ENCODE measurements around the gene PUM2.

Gene PUM2

GRCh38 chr2:20292984-20293383, 57.7 kb downstream of the PUM2 start:
- no peaks in the 10 kb centered on the region for H3K9me3 ChIP-seq (replicated peaks; ENCODE audit: insufficient read depth, low read length)
- no peak overlapping the region for H2AFZ ChIP-seq (ENCODE audit: low read length)
- H3K9ac ChIP-seq (ENCODE audit: low read length): no peak overlapping the region
- peaks cover 46% of the 10 kb centered on the region for H3K4me1 ChIP-seq (ENCODE audit: low read length)
- H3K36me3 ChIP-seq (replicated peaks; ENCODE audit: insufficient read depth, low read length): peaks cover 33% of the 10 kb centered on the region
- H3K27me3 ChIP-seq (replicated peaks; ENCODE audit: insufficient read depth, low read length): no peaks in the 10 kb centered on the region
- no peak overlapping the region for H3K4me2 ChIP-seq (ENCODE audit: low read depth, low read length)
- no peaks in the 10 kb centered on the region for H3K9me2 ChIP-seq (replicated peaks; ENCODE audit: insufficient read depth, low read length)
- no peak overlapping the region for H3K4me3 ChIP-seq (ENCODE audit: low read length)
- H3K79me2 ChIP-seq (ENCODE audit: low read length): peaks cover 94% of the 10 kb centered on the region
- H3K27ac ChIP-seq (ENCODE audit: low read length): no peak overlapping the region
- DNase-seq: no peak
- peaks cover 26% of the 10 kb centered on the region for H3F3A ChIP-seq (ENCODE audit: insufficient read depth, low read length)
- TF ChIP-seq EZH2 (optimal IDR thresholded peaks at IDR 0.05; ENCODE audit: low read depth, low read length): no peak
- no peak for TF ChIP-seq EZH2phosphoT487 (IDR thresholded peaks at IDR 0.05; ENCODE audit: low read length)
- TF ChIP-seq CTCF (IDR thresholded peaks at IDR 0.05; ENCODE audit: low read length): no peak
- 0 out of 2 replicates have a peak, but pooled peaks cover 4% of the 10 kb centered on the region for H4K20me1 ChIP-seq (ENCODE audit: insufficient read depth, low read length)

GRCh38 chr2:20291846-20292408, 58.7 kb downstream of the PUM2 start:
- Histone ChIP-seq H4K20me1 (ENCODE audit: insufficient read depth, low read length) (0 out of 2 replicates have a peak, but pooled peaks cover 4% of the 10 kb centered on the region), H3K9me3 (replicated peaks; ENCODE audit: insufficient read depth, low read length) (no peaks in the 10 kb centered on the region), H3K4me2 (ENCODE audit: low read depth, low read length) (no peak overlapping the region), H3K4me1 (ENCODE audit: low read length) (peaks cover 39% of the 10 kb centered on the region), H3K4me3 (ENCODE audit: low read length) (no peak overlapping the region), H3K27me3 (replicated peaks; ENCODE audit: insufficient read depth, low read length) (no peaks in the 10 kb centered on the region), H3K9ac (ENCODE audit: low read length) (no peak overlapping the region), H3K27ac (ENCODE audit: low read length) (peak overlapping the region; percentile 17; the same call in 1 of the 2 replicates), H3F3A (ENCODE audit: insufficient read depth, low read length) (peaks cover 26% of the 10 kb centered on the region), H3K79me2 (ENCODE audit: low read length) (peaks cover 94% of the 10 kb centered on the region), H3K36me3 (replicated peaks; ENCODE audit: insufficient read depth, low read length) (peaks cover 27% of the 10 kb centered on the region), H2AFZ (ENCODE audit: low read length) (no peak overlapping the region), H3K9me2 (replicated peaks; ENCODE audit: insufficient read depth, low read length) (no peaks in the 10 kb centered on the region)
- DNase-seq: no peak
- TF ChIP-seq CTCF (IDR thresholded peaks at IDR 0.05; ENCODE audit: low read length): no peak
- no peak for TF ChIP-seq EZH2 (optimal IDR thresholded peaks at IDR 0.05; ENCODE audit: low read depth, low read length)
- no peak for TF ChIP-seq EZH2phosphoT487 (IDR thresholded peaks at IDR 0.05; ENCODE audit: low read length)

- Histone ChIP-seq H3K4me1 (ENCODE audit: low read length) (peaks cover 35% of the 10 kb centered on the region), H4K20me1 (ENCODE audit: insufficient read depth, low read length) (0 out of 2 replicates have a peak, but pooled peaks cover 4% of the 10 kb centered on the region), H3K9me2 (replicated peaks; ENCODE audit: insufficient read depth, low read length) (no peaks in the 10 kb centered on the region), H2AFZ (ENCODE audit: low read length) (no peak overlapping the region), H3K4me3 (ENCODE audit: low read length) (no peak overlapping the region), H3K27ac (ENCODE audit: low read length) (peak overlapping the region; percentile 17; the same call in 1 of the 2 replicates), H3K9ac (ENCODE audit: low read length) (no peak overlapping the region), H3F3A (ENCODE audit: insufficient read depth, low read length) (peaks cover 23% of the 10 kb centered on the region), H3K79me2 (ENCODE audit: low read length) (peaks cover 95% of the 10 kb centered on the region), H3K4me2 (ENCODE audit: low read depth, low read length) (no peak overlapping the region), H3K9me3 (replicated peaks; ENCODE audit: insufficient read depth, low read length) (no peaks in the 10 kb centered on the region), H3K27me3 (replicated peaks; ENCODE audit: insufficient read depth, low read length) (no peaks in the 10 kb centered on the region), H3K36me3 (replicated peaks; ENCODE audit: insufficient read depth, low read length) (peaks cover 27% of the 10 kb centered on the region)
- TF ChIP-seq CTCF (IDR thresholded peaks at IDR 0.05; ENCODE audit: low read length) (peak; percentile 66), EZH2phosphoT487 (IDR thresholded peaks at IDR 0.05; ENCODE audit: low read length) (no peak), EZH2 (optimal IDR thresholded peaks at IDR 0.05; ENCODE audit: low read depth, low read length) (no peak)
- peak; percentile 76 for DNase-seq
These were observed 59.5 kb downstream of the PUM2 start for GRCh38 chr2:20291106-20291564.

All from MM.1S (cell line).